Lung (tissue), 12 donors: ENCODE measurements around the gene EAF1. TPM values are rescaled to one million over a fixed set of nuclear protein-coding genes. Genes with fewer than 3 reads are reported as not detected.

ENCODE experiments used
- ATAC-seq: fragments of 200-7000 bp; cut with Tn5 transposase; one replicate; pipeline ENCODE4 v1.9.1; 2020; ENCODE audit warnings: moderate number of reproducible peaks; ENCODE audit not compliant: insufficient read depth, low FRiP score
- DNase-seq, 3 donors: peaks; one replicate each; pipeline ENCODE4 v3.0.0-alpha.2; 2013 to 2017
- H3K27ac ChIP-seq, 2 donors: one replicate each; pipeline ENCODE4 v1.5.1; 2013; ENCODE audit warnings: mild to moderate bottlenecking in 2 of 2, moderate library complexity in 2 of 2, control low read depth in 1 of 2, inconsistent platforms in 1 of 2, low read depth in 1 of 2, low read length in 1 of 2
- H3K27me3 ChIP-seq, 3 donors: one replicate each; pipeline ENCODE4 v1.5.1; 2013; ENCODE audit warnings: low read length in 2 of 3; ENCODE audit not compliant: control insufficient read depth in 3 of 3, insufficient read depth in 3 of 3
- H3K36me3 ChIP-seq, 4 donors: one replicate each; pipeline ENCODE4 v1.5.1; 2013; ENCODE audit warnings: low read length in 4 of 4, mild to moderate bottlenecking in 1 of 4, moderate library complexity in 1 of 4; ENCODE audit not compliant: control insufficient read depth in 4 of 4, insufficient read depth in 4 of 4
- H3K4me1 ChIP-seq, 5 donors: one replicate each; pipeline ENCODE4 v1.5.1; 2013; ENCODE audit warnings: low read length in 5 of 5, mild to moderate bottlenecking in 2 of 5, moderate library complexity in 1 of 5; ENCODE audit not compliant: control insufficient read depth in 5 of 5, insufficient read depth in 5 of 5
- H3K4me3 ChIP-seq: one replicate; pipeline ENCODE4 v1.5.1; 2013; ENCODE audit warnings: mild to moderate bottlenecking, control low read depth, moderate library complexity
- H3K9ac ChIP-seq, 2 donors: one replicate each; pipeline ENCODE4 v1.5.1; 2013; ENCODE audit warnings: low read length in 2 of 2, control low read depth in 1 of 2; ENCODE audit not compliant: insufficient read depth in 1 of 2
- H3K9me3 ChIP-seq, 4 donors: one replicate each; pipeline ENCODE4 v1.5.1; 2013; ENCODE audit warnings: low read length in 3 of 4, mild to moderate bottlenecking in 1 of 4, moderate library complexity in 1 of 4; ENCODE audit not compliant: control insufficient read depth in 4 of 4, insufficient read depth in 3 of 4
- CTCF ChIP-seq: IDR thresholded peaks from 2 replicates; pipeline ENCODE4 v1.5.1; 2012; ENCODE audit warnings: mild to moderate bottlenecking; ENCODE audit errors: control extremely low read depth, extremely low read depth
- WGBS, 2 donors: extraction: QIAGEN DNeasy Blood & Tissue Kit; methylation state at CpG; one replicate each; pipeline ENCODE4 v1.1.7; 2013; 5-methylcytosine and 5-hydroxymethylcytosine counted together
- polyA plus RNA-seq, 2 donors: library from polyadenylated mRNA; stranded (reverse); fragments of 200-250 nt; gene quantifications; one replicate each; pipeline ENCODE4 v1.2.1, GENCODE V29; 2013
- total RNA-seq, 2 donors: library from RNA; depleted of rRNA in 1 of 2; stranded (reverse); fragments of >200 nt in 1 of 2; gene quantifications; one replicate each; pipeline ENCODE4 v1.2.1, GENCODE V29; 2014 to 2021
- donor health status: control.
- donor health status: control.
- donor health status: Bipolar disorder and iron deficiency.
- donor health status: healthy.
- donor health status: DM: yes; HTN: yes; CAD: no.

EAF1 gene
- total and polyA plus RNA-seq, 4 donors, result 5.5 to 25.3 (median 17.0) TPM

- no peak for DNase-seq
- Histone ChIP-seq H3K9me3 (no peaks in the 10 kb centered on the region), H3K4me3 (no peak overlapping the region), H3K27me3 (no peaks in the 10 kb centered on the region), H3K4me1 (peaks cover 0 to 15% (median 3%) of the 10 kb centered on the region in 5 donors), H3K27ac (no peak overlapping the region), H3K36me3 (no peaks in the 10 kb centered on the region), H3K9ac (no peak overlapping the region)
- no peak for TF ChIP-seq CTCF
- ATAC-seq, result no peak
- 89 to 90% methylated on average over 6 of the region's 6 CpGs for WGBS, 2 donors
Observed at GRCh38 chr3:15470261-15470660, 42.9 kb downstream of the EAF1 start.

GRCh38 chr3:15470849-15471248 lies 43.5 kb downstream of the EAF1 start:
- WGBS, 2 donors, result 90 to 91% methylated on average over 2 of the region's 2 CpGs
- no peaks in the 10 kb centered on the region for H3K36me3 ChIP-seq
- H3K9me3 ChIP-seq, result no peaks in the 10 kb centered on the region
- ATAC-seq, result no peak
- no peaks in the 10 kb centered on the region for H3K27me3 ChIP-seq
- peaks cover 0 to 15% (median 3%) of the 10 kb centered on the region in 5 donors for H3K4me1 ChIP-seq
- no peak for TF ChIP-seq CTCF
- no peak overlapping the region for H3K9ac ChIP-seq
- no peak overlapping the region for H3K27ac ChIP-seq
- no peak overlapping the region for H3K4me3 ChIP-seq
- no peak for DNase-seq

GRCh38 chr3:15471861-15472260 lies 44.5 kb downstream of the EAF1 start:
- Histone ChIP-seq H3K9me3 (no peaks in the 10 kb centered on the region), H3K27me3 (no peaks in the 10 kb centered on the region), H3K27ac (no peak overlapping the region), H3K36me3 (no peaks in the 10 kb centered on the region), H3K4me1 (peaks cover 0 to 15% (median 3%) of the 10 kb centered on the region in 5 donors), H3K4me3 (no peak overlapping the region), H3K9ac (no peak overlapping the region)
- DNase-seq (no peak), ATAC-seq (no peak)
- TF ChIP-seq CTCF, result no peak
- 78 to 80% methylated on average over 3 of the region's 3 CpGs for WGBS, 2 donors

- DNase-seq, result no peak
- no peak overlapping the region for H3K27ac ChIP-seq
- ATAC-seq, result no peak
- H3K4me3 ChIP-seq, result no peak overlapping the region
- 60 to 76% methylated on average over 5 of the region's 5 CpGs for WGBS, 2 donors
- H3K27me3 ChIP-seq, result no peaks in the 10 kb centered on the region
- H3K36me3 ChIP-seq, result no peaks in the 10 kb centered on the region
- peaks cover 0 to 4% (median 0%) of the 10 kb centered on the region in 4 donors for H3K9me3 ChIP-seq
- no peak for TF ChIP-seq CTCF
- H3K9ac ChIP-seq, result no peak overlapping the region
- H3K4me1 ChIP-seq, result peaks cover 0 to 9% (median 0%) of the 10 kb centered on the region in 5 donors
Observed at GRCh38 chr3:15475161-15475560, 47.8 kb downstream of the EAF1 start.
